H4 (cell line): ENCODE results near the gene AGTPBP1. TPM values are rescaled to one million over a fixed set of nuclear protein-coding genes. Genes with fewer than 3 reads are reported as not detected.

ENCODE experiments used
- total RNA-seq: library from RNA; depleted of rRNA; stranded (reverse); fragments of >200 nt; shearing (Covaris generic); gene quantifications from 2 replicates; pipeline ENCODE4 v1.2.3, GENCODE V29; 2014; rRNA removed

Gene AGTPBP1
- total RNA-seq, 1 experiment from 2014 or later = 6.1 TPM

Other genes with a start within 250 kb of the AGTPBP1 start
- 18.5 and 20.8 TPM in 2 replicates for gene NAA35, start 199.2 kb upstream of the AGTPBP1 start, total RNA-seq